SIG-M5 (cell line): ENCODE results near the gene HK1.

Experiments
- DNase-seq: peaks from one replicate; lab custom pipeline; 2025; lab: John Stamatoyannopoulos, UW

HK1 gene

GRCh38 chr10:69348816-69349541 lies 70.7 kb downstream of the HK1 start:
- peak; percentile 27 for DNase-seq

DNA sequence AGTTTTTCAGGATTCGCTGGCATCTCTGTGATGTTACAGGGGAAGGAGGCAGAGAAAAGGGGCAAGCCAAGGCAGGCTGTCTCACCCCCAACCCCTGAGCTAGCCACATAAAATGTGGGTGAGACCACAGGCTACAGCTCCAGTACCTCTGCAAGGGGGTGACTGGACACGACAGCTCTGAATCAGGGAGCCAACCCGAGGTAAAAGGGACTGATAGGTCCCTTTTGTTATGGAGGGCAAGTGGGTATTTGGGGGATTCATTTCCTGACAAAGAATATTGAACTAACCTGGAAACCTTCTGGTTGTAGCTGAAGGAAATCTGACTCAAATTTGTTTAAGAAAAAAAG lies 71.2 kb downstream of the HK1 start:
- DNase-seq: no peak

DNA sequence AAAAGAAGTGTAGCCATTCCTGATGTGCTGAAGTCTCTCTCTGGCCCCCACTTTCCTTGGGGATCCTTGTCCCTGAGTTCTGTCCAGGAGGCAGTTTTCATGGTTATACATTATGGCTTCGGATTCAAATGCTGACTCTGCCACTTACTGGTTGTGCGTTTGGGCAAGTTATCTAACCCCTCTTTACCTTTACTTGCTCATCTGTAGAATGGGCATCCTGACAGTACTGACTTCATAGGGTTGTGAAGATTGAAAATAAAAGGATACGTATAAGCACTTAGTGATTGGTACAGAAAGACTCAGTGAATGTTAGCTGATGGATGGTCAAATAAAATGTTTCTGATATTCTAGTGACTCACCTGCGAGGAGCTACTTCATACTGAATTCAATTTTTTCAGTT lies 73.3 kb downstream of the HK1 start:
- DNase-seq: no peak

GRCh38 chr10:69352569-69353264 lies 74.4 kb downstream of the HK1 start:
- no peak for DNase-seq

GRCh38 chr10:69353977-69354635 lies 75.8 kb downstream of the HK1 start:
- no peak for DNase-seq

DNA sequence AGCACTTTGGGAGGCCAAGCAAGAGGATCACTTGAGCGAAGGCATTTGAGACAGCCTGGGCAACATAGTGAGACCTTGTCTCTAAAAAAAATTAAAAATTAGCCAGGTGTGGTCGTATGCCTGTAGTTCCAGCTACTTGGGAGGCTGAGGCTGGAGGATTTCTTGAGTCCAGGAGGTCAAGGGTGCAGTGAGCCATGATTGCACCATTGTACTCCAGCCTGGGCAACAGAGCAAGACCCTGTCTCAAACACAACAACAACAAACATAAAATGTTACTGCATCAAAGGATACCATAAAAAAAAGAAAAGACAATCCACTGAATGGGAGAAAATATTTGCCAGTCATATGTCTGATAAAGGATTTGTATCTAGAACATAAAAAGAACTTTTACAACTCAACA lies 77.9 kb downstream of the HK1 start:
- no peak for DNase-seq

DNA sequence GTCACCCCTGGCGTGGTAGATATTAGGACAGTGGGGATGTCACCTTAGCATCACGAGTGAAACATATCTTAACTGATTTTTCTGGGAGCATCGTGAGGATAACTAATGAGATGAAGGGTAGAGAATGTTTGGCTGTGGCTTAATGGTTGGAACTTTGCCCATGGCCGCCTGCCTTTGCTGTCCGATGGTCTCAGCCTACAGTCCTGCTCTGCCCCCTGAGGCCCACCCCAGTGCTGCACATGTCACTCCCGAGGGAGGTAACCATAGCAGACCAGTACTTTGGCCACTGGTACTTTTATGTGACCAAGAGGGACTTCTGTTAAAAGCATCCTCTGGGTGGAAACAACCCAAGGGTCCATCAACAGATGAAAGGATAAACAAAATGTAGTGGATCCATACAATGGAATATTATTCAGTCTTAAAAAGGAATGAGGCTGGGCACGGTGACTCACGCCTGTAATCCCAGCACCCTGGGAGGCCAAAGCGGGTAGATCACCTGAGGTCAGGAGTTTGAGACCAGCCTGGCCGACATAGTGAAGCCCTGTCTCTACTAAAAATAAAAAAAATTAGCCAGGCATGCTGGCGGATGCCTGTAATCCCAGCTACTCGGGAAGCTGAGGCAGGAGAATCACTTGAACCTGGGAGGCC lies 80.0 kb downstream of the HK1 start:
- DNase-seq: no peak

DNA sequence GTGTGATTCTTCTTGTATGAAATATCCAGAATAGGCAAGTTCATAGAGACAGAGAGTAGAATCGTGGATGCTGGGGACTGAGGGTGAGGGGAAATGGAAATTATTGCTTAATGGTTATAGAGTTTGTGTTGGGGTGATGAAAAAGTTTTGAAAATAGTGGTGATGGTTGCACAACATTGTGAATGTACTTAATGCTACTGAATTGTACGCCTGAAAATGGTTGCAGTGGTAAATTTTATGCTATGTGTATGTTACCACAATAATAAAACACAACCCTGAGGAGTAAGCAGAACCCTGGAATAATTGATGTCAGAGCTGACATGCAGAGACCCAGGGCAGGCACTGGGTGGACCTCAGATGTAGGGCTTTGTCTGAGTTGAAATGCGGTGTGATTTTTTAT lies 80.9 kb downstream of the HK1 start:
- DNase-seq: peak; percentile 71

GRCh38 chr10:69359594-69359993 lies 81.3 kb downstream of the HK1 start:
- DNase-seq: no peak

- no peak for DNase-seq
Measured at GRCh38 chr10:69360485-69361302, 82.4 kb downstream of the HK1 start.

DNA sequence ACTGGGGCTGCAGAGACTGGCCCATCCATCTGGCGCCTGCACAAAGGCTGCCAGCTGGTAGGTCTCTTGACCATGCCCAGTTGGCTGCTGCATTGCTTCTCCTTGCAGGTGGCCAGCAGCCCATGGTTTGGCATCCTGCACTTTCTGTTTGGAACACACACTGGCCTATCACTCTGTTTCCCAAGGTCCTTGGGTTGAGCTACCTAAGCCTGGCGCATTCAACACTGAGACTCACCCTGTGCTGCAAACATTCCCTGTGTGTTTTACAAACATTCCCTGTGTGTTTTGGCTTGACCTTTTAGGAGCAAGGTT lies 83.0 kb downstream of the HK1 start:
- no peak for DNase-seq

GRCh38 chr10:69362471-69362954 lies 84.2 kb downstream of the HK1 start:
- DNase-seq: no peak

DNA sequence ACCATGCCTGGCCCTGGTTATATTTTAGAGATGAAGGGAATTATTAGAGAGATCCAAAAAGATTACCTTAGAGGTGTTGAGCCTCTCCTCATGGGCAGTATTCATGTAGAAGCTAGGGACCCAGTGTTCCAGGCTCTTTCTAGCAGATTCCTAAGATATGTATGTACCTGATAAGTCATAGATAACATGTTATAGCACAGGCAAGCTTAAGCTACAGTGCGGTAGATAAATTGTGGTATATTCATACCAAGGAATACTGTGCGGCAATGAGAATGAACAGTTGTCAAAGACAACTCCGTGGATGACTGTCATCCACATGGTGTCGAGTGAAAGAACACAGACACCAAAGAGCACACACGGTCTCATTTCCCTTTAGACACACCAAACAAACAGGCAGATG lies 85.4 kb downstream of the HK1 start:
- DNase-seq: no peak

DNA sequence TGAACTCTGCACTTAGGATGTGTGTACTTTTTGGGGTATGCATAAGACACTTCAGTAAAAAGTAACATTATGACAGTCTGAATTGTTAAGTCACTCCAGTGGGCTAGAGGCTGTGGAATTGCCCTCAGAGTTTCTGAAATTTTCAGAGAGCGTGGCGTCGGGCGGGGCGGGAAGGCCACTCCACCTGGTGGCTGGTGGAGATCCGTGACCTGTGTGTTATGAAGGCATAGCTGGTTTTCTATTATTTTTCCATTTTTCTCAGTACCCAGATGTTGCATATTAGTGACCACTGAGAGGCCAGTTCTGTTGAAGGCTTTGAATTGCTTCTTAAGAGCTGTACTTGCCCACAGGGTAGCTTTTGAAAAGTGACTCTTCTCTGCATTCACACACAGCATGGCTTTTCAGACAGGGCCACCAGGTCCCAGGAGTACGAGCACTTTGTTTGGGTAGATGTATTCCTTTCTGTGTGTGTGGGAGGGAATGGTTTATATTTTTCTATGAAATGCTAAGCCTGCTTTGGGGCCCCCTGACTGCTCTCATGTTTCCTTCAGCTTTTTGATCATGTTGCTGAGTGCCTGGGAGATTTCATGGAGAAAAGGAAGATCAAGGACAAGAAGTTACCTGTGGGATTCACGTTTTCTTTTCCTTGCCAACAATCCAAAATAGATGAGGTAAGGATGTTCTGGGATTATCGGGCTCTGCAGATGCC lies 86.1 kb downstream of the HK1 start:
- no peak for DNase-seq

DNA sequence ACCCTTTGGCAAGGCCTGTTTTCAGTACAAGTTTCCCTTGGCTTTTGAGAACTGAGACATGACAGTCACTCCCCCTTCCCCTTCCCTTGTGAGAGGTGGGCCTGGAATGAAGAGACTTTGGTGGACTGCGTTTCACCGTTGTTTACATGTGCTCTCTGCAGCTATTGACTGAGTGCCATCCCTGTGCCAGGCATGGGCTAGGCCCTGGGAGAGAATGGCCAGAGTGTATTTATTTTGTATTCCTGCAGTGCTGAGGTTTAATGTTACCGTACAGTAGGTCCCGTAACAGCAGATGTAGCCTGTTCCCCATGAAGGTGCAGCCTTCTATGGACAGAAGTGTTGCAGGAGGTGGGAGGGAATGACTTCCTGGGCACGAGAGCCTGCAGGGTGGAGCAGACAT lies 88.4 kb downstream of the HK1 start:
- no peak for DNase-seq

DNA sequence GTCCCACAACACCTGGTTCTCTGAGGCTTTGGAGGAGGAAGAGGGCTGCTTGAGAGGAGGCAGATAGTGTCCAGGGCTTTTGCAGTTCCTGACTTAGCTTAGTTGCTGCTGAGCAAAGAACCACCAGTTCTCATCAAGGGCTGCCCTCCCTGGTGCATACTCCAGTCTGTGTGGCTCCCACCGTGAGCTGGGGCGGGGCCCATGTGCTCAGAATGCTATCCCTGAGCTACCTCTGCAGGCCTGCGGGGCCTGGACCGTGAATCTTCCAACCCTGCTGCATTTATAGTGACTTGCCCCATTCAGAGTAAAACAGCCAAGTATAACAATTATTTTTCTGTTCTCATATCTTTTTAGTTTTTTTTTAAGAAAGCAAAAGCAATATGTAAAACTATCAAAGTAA lies 89.2 kb downstream of the HK1 start:
- DNase-seq: no peak

DNA sequence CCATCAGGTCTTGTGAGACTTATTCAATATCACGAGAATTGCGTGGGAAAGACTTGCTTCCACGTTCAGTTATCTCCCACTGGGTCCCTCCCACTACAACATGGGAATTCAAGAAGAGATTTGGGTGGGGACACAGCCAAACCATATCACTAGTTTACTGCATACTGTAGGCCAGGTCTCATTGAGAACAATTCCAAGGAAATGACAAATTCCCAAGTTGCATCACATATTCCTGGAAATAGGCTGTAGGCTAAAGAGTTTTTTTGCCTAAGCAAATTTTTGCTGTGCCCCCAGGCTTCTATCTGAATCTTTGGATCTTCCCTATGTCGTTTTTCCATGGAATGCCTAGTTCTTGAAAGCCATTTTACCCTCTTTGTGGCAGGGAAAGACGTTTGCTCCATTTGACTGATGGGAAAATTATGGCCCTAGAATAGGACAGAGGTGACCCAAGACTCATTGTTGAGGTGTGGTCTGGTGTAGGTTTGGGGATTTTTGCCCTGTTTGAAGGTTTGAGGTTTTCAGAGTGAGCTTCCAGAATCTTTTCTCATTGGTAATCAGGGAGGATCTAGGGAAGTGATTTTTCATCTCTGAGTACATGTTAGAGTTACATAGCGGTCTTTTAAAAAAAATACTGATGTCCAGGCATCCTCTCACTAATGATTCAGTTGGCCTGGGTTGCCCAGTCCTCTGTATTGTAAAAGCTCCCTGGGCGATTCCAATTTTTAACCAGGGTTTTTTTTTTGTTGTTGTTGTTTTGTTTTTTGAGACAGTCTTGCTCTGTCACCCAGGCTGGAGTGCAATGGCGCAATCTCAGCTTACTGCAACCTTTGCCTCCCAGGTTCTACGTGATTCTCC lies 94.1 kb downstream of the HK1 start:
- no peak for DNase-seq

DNA sequence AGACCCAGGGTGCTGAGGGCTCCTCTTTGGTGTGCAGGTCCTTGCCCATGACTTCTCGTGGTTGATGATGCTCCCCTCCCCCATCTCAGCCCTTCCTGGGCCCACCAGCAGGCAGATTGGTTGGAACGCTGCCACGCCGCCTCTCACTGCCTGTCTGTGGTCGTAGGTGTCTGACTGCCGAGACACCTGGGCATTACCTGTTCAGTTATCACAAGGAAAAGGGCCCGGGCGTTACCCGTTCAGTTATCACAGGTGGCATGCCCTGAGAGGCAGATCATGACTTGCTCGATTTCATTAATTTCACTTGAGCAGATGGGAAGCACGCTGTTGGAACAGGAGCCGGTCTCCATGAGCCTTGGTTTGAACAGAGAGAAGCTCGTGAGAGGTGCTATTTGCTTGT lies 95.9 kb downstream of the HK1 start:
- DNase-seq: no peak

GRCh38 chr10:69374931-69375306 lies 96.6 kb downstream of the HK1 start:
- no peak for DNase-seq

- no peak for DNase-seq
Measured at GRCh38 chr10:69375307-69376151, 97.2 kb downstream of the HK1 start.
